ENCODE measurements around the gene ZDHHC21. TPM values are rescaled to one million over a fixed set of nuclear protein-coding genes. Genes with fewer than 3 reads are reported as not detected.

The ZDHHC21 gene
- total RNA-seq, 2 donors from 2014 or later: 6.5 to 7.0 TPM

GRCh38 chr9:14563902-14564624 is 129.2 kb downstream of the ZDHHC21 start:
- Mint-ChIP-seq H3K4me1 (no peaks in the 10 kb centered on the region), H3K27ac (no peak overlapping the region)
- ATAC-seq: no peak

GRCh38 chr9:14561929-14562405 is 131.3 kb downstream of the ZDHHC21 start:
- ATAC-seq (no peak), DNase-seq (no peak)
- Mint-ChIP-seq H3K27ac (no peak overlapping the region), H3K4me3 (no peak overlapping the region), H3K36me3 (ENCODE audit: low read depth) (no peaks in the 10 kb centered on the region), H3K4me1 (no peaks in the 10 kb centered on the region), H3K27me3 (no peaks in the 10 kb centered on the region)
- H3K9me3 ChIP-seq (ENCODE audit: control insufficient read depth, low read length, poor library complexity, severe bottlenecking): no peaks in the 10 kb centered on the region

More at GRCh38 chr9:14563902-14564624, 129.2 kb downstream of the ZDHHC21 start:
- H3K4me3 Mint-ChIP-seq: no peak overlapping the region
- no peaks in the 10 kb centered on the region for H3K36me3 Mint-ChIP-seq (ENCODE audit: low read depth)
- no peaks in the 10 kb centered on the region for H3K9me3 ChIP-seq (ENCODE audit: control insufficient read depth, low read length, poor library complexity, severe bottlenecking)
- DNase-seq: no peak
- H3K27me3 Mint-ChIP-seq: no peaks in the 10 kb centered on the region

Other genes with a start within 250 kb of the ZDHHC21 start
- not detected for gene CER1, start 29.3 kb upstream of the ZDHHC21 start, total RNA-seq
- gene FREM1, start 217.0 kb upstream of the ZDHHC21 start, total RNA-seq: not detected